GM23338 (cell line): ENCODE data around the gene SH3GL2. TPM values are rescaled to one million over a fixed set of nuclear protein-coding genes. Genes with fewer than 3 reads are reported as not detected.

Experiments
- ATAC-seq: fragments of 200-7000 bp; cut with Tn5 transposase; 3 replicates; pipeline ENCODE4 v1.9.1; 2020
- DNase-seq: peaks from one replicate; pipeline ENCODE4 v3.0.0-alpha.2; 2015; ENCODE audit warnings: low spot score
- H2AFZ ChIP-seq: fragments of 200-600 bp; sonication (generic); 2 replicates; pipeline ENCODE4 v1.8.0; 2016; ENCODE audit warnings: antibody characterized with exemption, mild to moderate bottlenecking, moderate library complexity
- H3F3A ChIP-seq: fragments of 200-600 bp; sonication (generic); replicated peaks from 2 replicates; pipeline ENCODE4 v1.8.0; 2017; ENCODE audit warnings: antibody characterized with exemption, mixed run types, low read depth
- H3K27ac ChIP-seq: fragments of 200-600 bp; sonication (generic); 2 replicates; pipeline ENCODE4 v1.6.1; 2016; ENCODE audit warnings: low read depth
- H3K27me3 ChIP-seq: fragments of 200-600 bp; sonication (generic); 2 replicates; pipeline ENCODE4 v1.8.0; 2016; ENCODE audit warnings: mild to moderate bottlenecking, mixed run types, moderate library complexity; ENCODE audit not compliant: insufficient read depth
- H3K36me3 ChIP-seq: fragments of 200-600 bp; sonication (generic); 2 replicates; pipeline ENCODE4 v1.8.0; 2016; ENCODE audit warnings: mild to moderate bottlenecking; ENCODE audit not compliant: insufficient read depth
- H3K4me1 ChIP-seq: fragments of 200-600 bp; sonication (generic); 2 replicates; pipeline ENCODE4 v1.8.0; 2016; ENCODE audit warnings: mild to moderate bottlenecking, moderate library complexity; ENCODE audit not compliant: insufficient read depth
- H3K4me2 ChIP-seq: fragments of 200-600 bp; sonication (generic); 2 replicates; pipeline ENCODE4 v1.7.1; 2017; ENCODE audit warnings: mixed run types
- H3K4me3 ChIP-seq: fragments of 200-600 bp; sonication (generic); 2 replicates; pipeline ENCODE4 v1.6.1; 2016; ENCODE audit warnings: mixed run types
- H3K79me2 ChIP-seq: fragments of 200-600 bp; sonication (generic); replicated peaks from 2 replicates; pipeline ENCODE4 v1.8.0; 2017; ENCODE audit warnings: mild to moderate bottlenecking; ENCODE audit not compliant: insufficient read depth
- H3K9me2 ChIP-seq: fragments of 200-600 bp; sonication (generic); 2 replicates; pipeline ENCODE4 v1.8.0; 2017; ENCODE audit not compliant: insufficient read depth
- H4K20me1 ChIP-seq: fragments of 200-600 bp; sonication (generic); replicated peaks from 2 replicates; pipeline ENCODE4 v1.8.0; 2017; ENCODE audit warnings: mild to moderate bottlenecking; ENCODE audit not compliant: insufficient read depth
- H3K27ac Mint-ChIP-seq: 2 replicates; pipeline ENCODE4 v1.8.0; 2020; ENCODE audit warnings: inconsistent platforms, mild to moderate bottlenecking, moderate library complexity, mixed read lengths
- H3K27me3 Mint-ChIP-seq: 3 replicates; pipeline ENCODE4 v1.8.0; 2022; ENCODE audit warnings: low read depth, mild to moderate bottlenecking, moderate library complexity, mixed read lengths, inconsistent platforms; ENCODE audit not compliant: insufficient read depth, poor library complexity
- H3K36me3 Mint-ChIP-seq: 3 replicates; pipeline ENCODE4 v1.8.0; 2021; ENCODE audit warnings: low read depth, mild to moderate bottlenecking, inconsistent platforms, moderate library complexity, mixed read lengths
- H3K4me1 Mint-ChIP-seq: 3 replicates; pipeline ENCODE4 v1.8.0; 2020; ENCODE audit warnings: mild to moderate bottlenecking, inconsistent platforms, mixed read lengths
- H3K4me3 Mint-ChIP-seq: 3 replicates; pipeline ENCODE4 v1.8.0; 2021; ENCODE audit warnings: moderate library complexity, mild to moderate bottlenecking, inconsistent platforms, mixed read lengths
- H3K9me3 Mint-ChIP-seq: 3 replicates; pipeline ENCODE4 v1.8.0; 2020; ENCODE audit warnings: moderate library complexity, mild to moderate bottlenecking, inconsistent platforms, mixed read lengths
- EZH2 ChIP-seq: fragments of 200-600 bp; sonication (generic); IDR thresholded peaks from one replicate; pipeline ENCODE4 v1.8.0; 2017; ENCODE audit warnings: antibody characterized with exemption, mild to moderate bottlenecking, low read depth; ENCODE audit not compliant: unreplicated experiment
- EZH2phosphoT487 ChIP-seq: fragments of 200-600 bp; sonication (generic); IDR thresholded peaks from one replicate; pipeline ENCODE4 v1.8.1; 2018; ENCODE audit warnings: antibody characterized with exemption; ENCODE audit not compliant: unreplicated experiment
- NANOG ChIP-seq: IDR thresholded peaks from 2 replicates; pipeline ENCODE4 v1.6.1; 2016; ENCODE audit warnings: antibody characterized with exemption, borderline replicate concordance
- POLR2AphosphoS5 ChIP-seq: IDR thresholded peaks from 2 replicates; pipeline ENCODE4 v1.6.1; 2016; ENCODE audit warnings: antibody characterized with exemption, low read depth
- STAT1 ChIP-seq: IDR thresholded peaks from one replicate; pipeline ENCODE4 v1.6.1; 2016; ENCODE audit warnings: antibody characterized with exemption; ENCODE audit not compliant: unreplicated experiment
- ZNF331 ChIP-seq: fragments of 250-450 bp; sonication (Bioruptor Pico); IDR thresholded peaks from 2 replicates; pipeline ENCODE4 v1.5.0; 2020; ENCODE audit warnings: low read depth, mild to moderate bottlenecking, moderate library complexity
- polyA plus RNA-seq: library from polyadenylated mRNA; unstranded; fragments of >200 nt; fragmentation: Nextera tagmentation; extraction: Ambion mirVana; gene quantifications from 2 replicates; pipeline ENCODE4 v1.2.1, GENCODE V29; 2016
- total RNA-seq: library from RNA; depleted of rRNA; stranded (reverse); fragments of >200 nt; shearing (Covaris generic); gene quantifications from 2 replicates; pipeline ENCODE4 v1.2.3, GENCODE V29; 2014
- TF ChIP-seq, protein P1 (sequence below), 2 experiments: fragments of 200-600 bp in 1 of 2; sonication (generic) in 1 of 2; conservative IDR thresholded peaks; 2 replicates each; pipeline versions ENCODE4 v1.5.1 to v1.6.1; 2016 to 2017; ENCODE audit warnings: antibody characterized with exemption in 2 of 2, low read depth in 2 of 2, mild to moderate bottlenecking in 2 of 2, moderate library complexity in 1 of 2
- TF ChIP-seq, protein P2 (sequence below): IDR thresholded peaks from 2 replicates; pipeline ENCODE4 v1.6.1; 2016; ENCODE audit warnings: antibody characterized with exemption
- TF ChIP-seq, protein P3 (sequence below): IDR thresholded peaks from one replicate; pipeline ENCODE4 v1.6.1; 2018; ENCODE audit warnings: antibody characterized with exemption; ENCODE audit not compliant: unreplicated experiment
- TF ChIP-seq, protein P4 (sequence below): fragments of 250-450 bp; sonication (Bioruptor Pico); IDR thresholded peaks from 2 replicates; pipeline ENCODE4 v1.5.0; 2020; ENCODE audit warnings: mild to moderate bottlenecking, moderate library complexity

Gene SH3GL2
- total and polyA plus RNA-seq, 2 experiments from 2014 or later, result 5.9 to 8.6 TPM

DNA sequence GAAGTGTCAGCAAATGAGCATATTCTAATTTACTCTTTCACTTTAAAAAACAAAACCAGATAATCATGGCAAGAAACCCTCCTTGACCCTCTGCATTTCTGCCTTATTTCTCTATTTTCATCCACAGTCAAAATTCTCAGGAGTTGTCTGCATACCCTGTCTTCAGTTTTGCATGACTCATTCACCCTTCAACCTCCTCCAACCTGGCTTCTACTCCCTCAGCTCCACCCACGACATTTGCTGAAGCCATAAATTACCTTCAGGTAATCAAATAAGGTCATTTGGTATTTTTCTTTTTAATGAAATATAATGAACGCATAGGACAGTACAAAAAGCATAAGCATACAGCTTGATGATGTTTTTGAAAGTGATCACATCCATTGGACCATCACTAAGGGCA, 27.8 kb upstream of the SH3GL2 start (continued):
- TF ChIP-seq, protein P1, sequence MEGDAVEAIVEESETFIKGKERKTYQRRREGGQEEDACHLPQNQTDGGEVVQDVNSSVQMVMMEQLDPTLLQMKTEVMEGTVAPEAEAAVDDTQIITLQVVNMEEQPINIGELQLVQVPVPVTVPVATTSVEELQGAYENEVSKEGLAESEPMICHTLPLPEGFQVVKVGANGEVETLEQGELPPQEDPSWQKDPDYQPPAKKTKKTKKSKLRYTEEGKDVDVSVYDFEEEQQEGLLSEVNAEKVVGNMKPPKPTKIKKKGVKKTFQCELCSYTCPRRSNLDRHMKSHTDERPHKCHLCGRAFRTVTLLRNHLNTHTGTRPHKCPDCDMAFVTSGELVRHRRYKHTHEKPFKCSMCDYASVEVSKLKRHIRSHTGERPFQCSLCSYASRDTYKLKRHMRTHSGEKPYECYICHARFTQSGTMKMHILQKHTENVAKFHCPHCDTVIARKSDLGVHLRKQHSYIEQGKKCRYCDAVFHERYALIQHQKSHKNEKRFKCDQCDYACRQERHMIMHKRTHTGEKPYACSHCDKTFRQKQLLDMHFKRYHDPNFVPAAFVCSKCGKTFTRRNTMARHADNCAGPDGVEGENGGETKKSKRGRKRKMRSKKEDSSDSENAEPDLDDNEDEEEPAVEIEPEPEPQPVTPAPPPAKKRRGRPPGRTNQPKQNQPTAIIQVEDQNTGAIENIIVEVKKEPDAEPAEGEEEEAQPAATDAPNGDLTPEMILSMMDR (conservative IDR thresholded peaks at IDR 0.05; ENCODE audit: low read depth in 2 of 2), result no peak
- TF ChIP-seq, protein P2, sequence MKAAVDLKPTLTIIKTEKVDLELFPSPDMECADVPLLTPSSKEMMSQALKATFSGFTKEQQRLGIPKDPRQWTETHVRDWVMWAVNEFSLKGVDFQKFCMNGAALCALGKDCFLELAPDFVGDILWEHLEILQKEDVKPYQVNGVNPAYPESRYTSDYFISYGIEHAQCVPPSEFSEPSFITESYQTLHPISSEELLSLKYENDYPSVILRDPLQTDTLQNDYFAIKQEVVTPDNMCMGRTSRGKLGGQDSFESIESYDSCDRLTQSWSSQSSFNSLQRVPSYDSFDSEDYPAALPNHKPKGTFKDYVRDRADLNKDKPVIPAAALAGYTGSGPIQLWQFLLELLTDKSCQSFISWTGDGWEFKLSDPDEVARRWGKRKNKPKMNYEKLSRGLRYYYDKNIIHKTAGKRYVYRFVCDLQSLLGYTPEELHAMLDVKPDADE, result no peak
- TF ChIP-seq, protein P3, sequence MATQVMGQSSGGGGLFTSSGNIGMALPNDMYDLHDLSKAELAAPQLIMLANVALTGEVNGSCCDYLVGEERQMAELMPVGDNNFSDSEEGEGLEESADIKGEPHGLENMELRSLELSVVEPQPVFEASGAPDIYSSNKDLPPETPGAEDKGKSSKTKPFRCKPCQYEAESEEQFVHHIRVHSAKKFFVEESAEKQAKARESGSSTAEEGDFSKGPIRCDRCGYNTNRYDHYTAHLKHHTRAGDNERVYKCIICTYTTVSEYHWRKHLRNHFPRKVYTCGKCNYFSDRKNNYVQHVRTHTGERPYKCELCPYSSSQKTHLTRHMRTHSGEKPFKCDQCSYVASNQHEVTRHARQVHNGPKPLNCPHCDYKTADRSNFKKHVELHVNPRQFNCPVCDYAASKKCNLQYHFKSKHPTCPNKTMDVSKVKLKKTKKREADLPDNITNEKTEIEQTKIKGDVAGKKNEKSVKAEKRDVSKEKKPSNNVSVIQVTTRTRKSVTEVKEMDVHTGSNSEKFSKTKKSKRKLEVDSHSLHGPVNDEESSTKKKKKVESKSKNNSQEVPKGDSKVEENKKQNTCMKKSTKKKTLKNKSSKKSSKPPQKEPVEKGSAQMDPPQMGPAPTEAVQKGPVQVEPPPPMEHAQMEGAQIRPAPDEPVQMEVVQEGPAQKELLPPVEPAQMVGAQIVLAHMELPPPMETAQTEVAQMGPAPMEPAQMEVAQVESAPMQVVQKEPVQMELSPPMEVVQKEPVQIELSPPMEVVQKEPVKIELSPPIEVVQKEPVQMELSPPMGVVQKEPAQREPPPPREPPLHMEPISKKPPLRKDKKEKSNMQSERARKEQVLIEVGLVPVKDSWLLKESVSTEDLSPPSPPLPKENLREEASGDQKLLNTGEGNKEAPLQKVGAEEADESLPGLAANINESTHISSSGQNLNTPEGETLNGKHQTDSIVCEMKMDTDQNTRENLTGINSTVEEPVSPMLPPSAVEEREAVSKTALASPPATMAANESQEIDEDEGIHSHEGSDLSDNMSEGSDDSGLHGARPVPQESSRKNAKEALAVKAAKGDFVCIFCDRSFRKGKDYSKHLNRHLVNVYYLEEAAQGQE, result no peak
- no peak for TF ChIP-seq POLR2AphosphoS5
- TF ChIP-seq EZH2, result no peak
- no peak for TF ChIP-seq NANOG
- no peak for TF ChIP-seq STAT1

DNA sequence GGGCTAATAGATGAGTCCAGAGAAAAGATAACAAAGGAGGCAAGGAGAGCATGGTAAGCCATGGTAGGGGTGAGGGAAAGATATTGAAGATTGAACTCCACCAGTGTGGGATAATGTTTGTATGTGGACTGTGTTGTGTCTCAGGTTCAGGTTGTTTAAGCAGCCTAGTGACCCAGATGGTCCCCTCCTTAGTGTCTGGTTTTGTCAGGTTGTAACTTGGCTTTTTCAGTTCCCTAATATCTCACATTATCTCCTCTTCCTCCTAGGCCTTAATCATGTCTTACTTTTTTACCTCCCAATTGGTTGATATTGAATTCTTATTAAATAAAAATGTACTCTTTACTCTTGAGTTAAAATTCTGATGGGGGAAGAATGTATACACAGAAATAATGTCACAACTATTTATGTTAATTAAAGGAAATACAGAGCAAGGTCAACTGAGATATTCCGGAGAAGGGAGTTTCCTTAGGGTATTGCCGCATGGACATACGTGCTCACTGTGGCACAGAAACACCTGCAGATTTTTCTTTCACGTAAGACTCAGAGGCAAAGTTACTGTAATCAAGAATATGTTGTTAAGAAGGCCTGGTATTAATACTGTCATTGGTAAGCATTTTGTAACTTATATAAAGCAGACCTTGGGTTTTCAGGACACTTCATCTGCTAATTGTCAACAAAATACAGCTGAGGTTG, 23.4 kb upstream of the SH3GL2 start:
- no peak overlapping the region for H2AFZ ChIP-seq
- H3K4me3 Mint-ChIP-seq, result no peak overlapping the region
- no peaks in the 10 kb centered on the region for H3K36me3 ChIP-seq
- H3K27me3 ChIP-seq, result no peaks in the 10 kb centered on the region
- H3F3A ChIP-seq, result no peaks in the 10 kb centered on the region
- H3K4me1 Mint-ChIP-seq, result peaks cover 3% of the 10 kb centered on the region; the same call in 1 of the 3 replicates
- H3K27me3 Mint-ChIP-seq, result no peaks in the 10 kb centered on the region
- no peaks in the 10 kb centered on the region; the same call in 2 of the 3 replicates for H3K9me3 Mint-ChIP-seq
- H3K9me2 ChIP-seq, result no peaks in the 10 kb centered on the region
- H3K36me3 Mint-ChIP-seq, result no peaks in the 10 kb centered on the region
- DNase-seq, result no peak
- H3K4me1 ChIP-seq, result no peaks in the 10 kb centered on the region
- H3K27ac Mint-ChIP-seq, result no peak overlapping the region
- no peak overlapping the region for H3K4me2 ChIP-seq
- no peaks in the 10 kb centered on the region for H3K79me2 ChIP-seq
- no peaks in the 10 kb centered on the region for H4K20me1 ChIP-seq
- ATAC-seq, result no peak
- H3K4me3 ChIP-seq, result no peak overlapping the region
- no peak overlapping the region for H3K27ac ChIP-seq
- TF ChIP-seq NANOG, result no peak
- TF ChIP-seq, protein P2, result no peak
- TF ChIP-seq EZH2phosphoT487, result no peak
- no peak for TF ChIP-seq ZNF331 (CRISPR knock-in tag)
- TF ChIP-seq, protein P4, sequence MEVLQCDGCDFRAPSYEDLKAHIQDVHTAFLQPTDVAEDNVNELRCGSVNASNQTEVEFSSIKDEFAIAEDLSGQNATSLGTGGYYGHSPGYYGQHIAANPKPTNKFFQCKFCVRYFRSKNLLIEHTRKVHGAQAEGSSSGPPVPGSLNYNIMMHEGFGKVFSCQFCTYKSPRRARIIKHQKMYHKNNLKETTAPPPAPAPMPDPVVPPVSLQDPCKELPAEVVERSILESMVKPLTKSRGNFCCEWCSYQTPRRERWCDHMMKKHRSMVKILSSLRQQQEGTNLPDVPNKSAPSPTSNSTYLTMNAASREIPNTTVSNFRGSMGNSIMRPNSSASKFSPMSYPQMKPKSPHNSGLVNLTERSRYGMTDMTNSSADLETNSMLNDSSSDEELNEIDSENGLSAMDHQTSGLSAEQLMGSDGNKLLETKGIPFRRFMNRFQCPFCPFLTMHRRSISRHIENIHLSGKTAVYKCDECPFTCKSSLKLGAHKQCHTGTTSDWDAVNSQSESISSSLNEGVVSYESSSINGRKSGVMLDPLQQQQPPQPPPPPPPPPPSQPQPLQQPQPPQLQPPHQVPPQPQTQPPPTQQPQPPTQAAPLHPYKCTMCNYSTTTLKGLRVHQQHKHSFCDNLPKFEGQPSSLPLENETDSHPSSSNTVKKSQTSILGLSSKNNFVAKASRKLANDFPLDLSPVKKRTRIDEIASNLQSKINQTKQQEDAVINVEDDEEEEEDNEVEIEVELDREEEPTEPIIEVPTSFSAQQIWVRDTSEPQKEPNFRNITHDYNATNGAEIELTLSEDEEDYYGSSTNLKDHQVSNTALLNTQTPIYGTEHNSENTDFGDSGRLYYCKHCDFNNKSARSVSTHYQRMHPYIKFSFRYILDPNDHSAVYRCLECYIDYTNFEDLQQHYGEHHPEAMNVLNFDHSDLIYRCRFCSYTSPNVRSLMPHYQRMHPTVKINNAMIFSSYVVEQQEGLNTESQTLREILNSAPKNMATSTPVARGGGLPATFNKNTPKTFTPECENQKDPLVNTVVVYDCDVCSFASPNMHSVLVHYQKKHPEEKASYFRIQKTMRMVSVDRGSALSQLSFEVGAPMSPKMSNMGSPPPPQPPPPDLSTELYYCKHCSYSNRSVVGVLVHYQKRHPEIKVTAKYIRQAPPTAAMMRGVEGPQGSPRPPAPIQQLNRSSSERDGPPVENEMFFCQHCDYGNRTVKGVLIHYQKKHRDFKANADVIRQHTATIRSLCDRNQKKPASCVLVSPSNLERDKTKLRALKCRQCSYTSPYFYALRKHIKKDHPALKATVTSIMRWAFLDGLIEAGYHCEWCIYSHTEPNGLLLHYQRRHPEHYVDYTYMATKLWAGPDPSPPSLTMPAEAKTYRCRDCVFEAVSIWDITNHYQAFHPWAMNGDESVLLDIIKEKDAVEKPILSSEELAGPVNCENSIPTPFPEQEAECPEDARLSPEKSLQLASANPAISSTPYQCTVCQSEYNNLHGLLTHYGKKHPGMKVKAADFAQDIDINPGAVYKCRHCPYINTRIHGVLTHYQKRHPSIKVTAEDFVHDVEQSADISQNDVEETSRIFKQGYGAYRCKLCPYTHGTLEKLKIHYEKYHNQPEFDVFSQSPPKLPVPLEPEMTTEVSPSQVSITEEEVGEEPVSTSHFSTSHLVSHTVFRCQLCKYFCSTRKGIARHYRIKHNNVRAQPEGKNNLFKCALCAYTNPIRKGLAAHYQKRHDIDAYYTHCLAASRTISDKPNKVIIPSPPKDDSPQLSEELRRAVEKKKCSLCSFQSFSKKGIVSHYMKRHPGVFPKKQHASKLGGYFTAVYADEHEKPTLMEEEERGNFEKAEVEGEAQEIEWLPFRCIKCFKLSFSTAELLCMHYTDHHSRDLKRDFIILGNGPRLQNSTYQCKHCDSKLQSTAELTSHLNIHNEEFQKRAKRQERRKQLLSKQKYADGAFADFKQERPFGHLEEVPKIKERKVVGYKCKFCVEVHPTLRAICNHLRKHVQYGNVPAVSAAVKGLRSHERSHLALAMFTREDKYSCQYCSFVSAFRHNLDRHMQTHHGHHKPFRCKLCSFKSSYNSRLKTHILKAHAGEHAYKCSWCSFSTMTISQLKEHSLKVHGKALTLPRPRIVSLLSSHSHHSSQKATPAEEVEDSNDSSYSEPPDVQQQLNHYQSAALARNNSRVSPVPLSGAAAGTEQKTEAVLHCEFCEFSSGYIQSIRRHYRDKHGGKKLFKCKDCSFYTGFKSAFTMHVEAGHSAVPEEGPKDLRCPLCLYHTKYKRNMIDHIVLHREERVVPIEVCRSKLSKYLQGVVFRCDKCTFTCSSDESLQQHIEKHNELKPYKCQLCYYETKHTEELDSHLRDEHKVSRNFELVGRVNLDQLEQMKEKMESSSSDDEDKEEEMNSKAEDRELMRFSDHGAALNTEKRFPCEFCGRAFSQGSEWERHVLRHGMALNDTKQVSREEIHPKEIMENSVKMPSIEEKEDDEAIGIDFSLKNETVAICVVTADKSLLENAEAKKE, result no peak
- TF ChIP-seq EZH2, result no peak
